Prostate gland (tissue), 2 donors: ENCODE measurements around the gene IGIP. TPM values are rescaled to one million over a fixed set of nuclear protein-coding genes. Genes with fewer than 3 reads are reported as not detected.
A peak's percentile ranks its signal among the peaks of the same experiment; 100 is the strongest.

ENCODE experiments used
- DNase-seq: peaks from one replicate; pipeline ENCODE4 v3.0.0-alpha.2; 2019; ENCODE audit warnings: low spot score
- H3K27ac ChIP-seq, 2 donors: fragments of 200-600 bp; sonication (generic); 2 replicates each; pipeline ENCODE4 v1.5.1; 2017 to 2019
- H3K27me3 ChIP-seq: fragments of 200-600 bp; sonication (generic); replicated peaks from 2 replicates; pipeline ENCODE4 v1.5.1; 2019; ENCODE audit not compliant: insufficient read depth
- H3K36me3 ChIP-seq, 2 donors: fragments of 200-600 bp; sonication (generic); 1 replicate in 1 of 2; 2 replicates in 1 of 2; pipeline versions ENCODE4 v1.5.1 to v1.8.1; 2017 to 2019
- H3K4me1 ChIP-seq: fragments of 200-600 bp; sonication (generic); replicated peaks from 2 replicates; pipeline ENCODE4 v1.5.1; 2019
- H3K4me3 ChIP-seq, 2 donors: fragments of 200-600 bp; sonication (generic); 2 replicates each; pipeline ENCODE4 v1.5.1; 2017 to 2019
- H3K9me3 ChIP-seq: fragments of 200-600 bp; sonication (generic); 2 replicates; pipeline ENCODE4 v1.5.1; 2017
- POLR2A ChIP-seq: fragments of 450-650 bp; IDR thresholded peaks from one replicate; pipeline ENCODE4 v1.6.1; 2016; ENCODE audit warnings: antibody characterized with exemption, mild to moderate bottlenecking
- POLR2AphosphoS5 ChIP-seq: sonication (generic); formaldehyde crosslinking; IDR thresholded peaks from one replicate; pipeline ENCODE4 v1.6.1; 2017; ENCODE audit warnings: antibody characterized with exemption
- WGBS: methylation state at CpG from one replicate; pipeline ENCODE4 v1.1.5; 2018; 5-methylcytosine and 5-hydroxymethylcytosine counted together
- intact Hi-C: fragments of 100-400 bp; cut with DNase I; formaldehyde crosslinking; loops from one replicate; pipeline ENCODE4 v1.14.2; 2022
- total RNA-seq, 2 donors: library from RNA; depleted of rRNA; stranded (reverse); fragments of >200 nt; gene quantifications; one replicate each; pipeline ENCODE4 v1.1.0, GENCODE V29; 2016
- TF ChIP-seq, protein P1 (sequence below), 4 experiments: fragments of 200-600 bp in 2 of 4; fragments of 450-650 bp in 2 of 4; sonication (generic) in 2 of 4; IDR thresholded peaks; 1 replicate in 3 of 4; 2 replicates in 1 of 4; pipeline ENCODE4 v1.5.1; 2016 to 2019; ENCODE audit warnings: antibody characterized with exemption in 4 of 4, mild to moderate bottlenecking in 2 of 4, moderate library complexity in 2 of 4

IGIP gene
- total RNA-seq, 2 donors from 2014 or later, result 10.5 to 13.8 TPM

DNA sequence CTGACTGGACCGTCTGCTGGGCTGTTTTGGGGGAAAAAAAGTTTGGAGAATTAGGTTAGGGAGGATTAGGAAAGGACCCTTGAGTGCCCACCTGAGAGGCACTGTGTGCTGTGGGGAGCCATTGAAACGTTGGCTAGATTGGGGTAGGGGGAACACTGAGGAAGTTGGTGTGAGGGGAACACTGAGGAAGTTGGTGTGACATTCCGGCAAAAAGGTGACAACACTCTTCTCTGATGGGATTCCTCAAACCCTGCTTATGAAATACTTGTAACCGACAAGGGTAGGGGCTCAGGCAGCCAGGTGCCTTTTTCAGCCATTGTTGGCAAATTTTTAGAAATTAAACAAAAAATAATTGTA, 50.3 kb downstream of the IGIP start:
- 12% methylated on average over 4 of the region's 4 CpGs for WGBS
- Histone ChIP-seq H3K4me3 (peak overlapping the region; percentile 88 to 97), H3K36me3 (no peaks in the 10 kb centered on the region), H3K27me3 (no peaks in the 10 kb centered on the region), H3K4me1 (no peaks in the 10 kb centered on the region), H3K9me3 (no peaks in the 10 kb centered on the region), H3K27ac (peak overlapping the region; percentile 99)
- DNase-seq, result no peak
- intact Hi-C loops, result loop anchor here (5.0 to 10.0 kb wide), 2 partner anchors 59 to 171 kb away; partner anchors contain the start of gene HBEGF
- TF ChIP-seq, protein P1, sequence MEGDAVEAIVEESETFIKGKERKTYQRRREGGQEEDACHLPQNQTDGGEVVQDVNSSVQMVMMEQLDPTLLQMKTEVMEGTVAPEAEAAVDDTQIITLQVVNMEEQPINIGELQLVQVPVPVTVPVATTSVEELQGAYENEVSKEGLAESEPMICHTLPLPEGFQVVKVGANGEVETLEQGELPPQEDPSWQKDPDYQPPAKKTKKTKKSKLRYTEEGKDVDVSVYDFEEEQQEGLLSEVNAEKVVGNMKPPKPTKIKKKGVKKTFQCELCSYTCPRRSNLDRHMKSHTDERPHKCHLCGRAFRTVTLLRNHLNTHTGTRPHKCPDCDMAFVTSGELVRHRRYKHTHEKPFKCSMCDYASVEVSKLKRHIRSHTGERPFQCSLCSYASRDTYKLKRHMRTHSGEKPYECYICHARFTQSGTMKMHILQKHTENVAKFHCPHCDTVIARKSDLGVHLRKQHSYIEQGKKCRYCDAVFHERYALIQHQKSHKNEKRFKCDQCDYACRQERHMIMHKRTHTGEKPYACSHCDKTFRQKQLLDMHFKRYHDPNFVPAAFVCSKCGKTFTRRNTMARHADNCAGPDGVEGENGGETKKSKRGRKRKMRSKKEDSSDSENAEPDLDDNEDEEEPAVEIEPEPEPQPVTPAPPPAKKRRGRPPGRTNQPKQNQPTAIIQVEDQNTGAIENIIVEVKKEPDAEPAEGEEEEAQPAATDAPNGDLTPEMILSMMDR (IDR thresholded peaks at IDR 0.05), result no peak
- TF ChIP-seq POLR2AphosphoS5 (no peak), POLR2A (no peak)

DNA sequence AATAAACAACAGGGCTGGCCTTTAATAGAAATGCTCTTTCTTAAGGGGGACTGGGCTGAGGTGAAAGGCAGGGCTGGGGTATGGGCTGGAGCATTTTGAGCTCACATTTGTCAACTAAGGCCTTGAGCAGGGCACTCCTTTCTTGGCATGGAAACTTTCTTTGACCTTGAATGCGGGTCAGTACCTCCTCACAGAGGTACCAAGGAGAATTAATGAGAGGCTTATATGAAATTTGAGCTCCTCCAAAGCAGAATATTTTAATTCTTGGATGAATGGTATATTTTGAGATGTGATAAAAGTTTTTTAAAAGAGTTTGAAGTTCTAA, 52.3 kb downstream of the IGIP start:
- no peak for DNase-seq
- TF ChIP-seq, protein P1 (IDR thresholded peaks at IDR 0.05), result no peak
- intact Hi-C loops, result loop anchor here (5.0 to 10.0 kb wide), 2 partner anchors 57 to 169 kb away; partner anchors contain the start of gene HBEGF
- no peaks in the 10 kb centered on the region for H3K27me3 ChIP-seq
- H3K4me3 ChIP-seq, result no peak overlapping the region
- H3K9me3 ChIP-seq, result no peaks in the 10 kb centered on the region
- no peaks in the 10 kb centered on the region for H3K36me3 ChIP-seq
- 33% methylated on average over 1 of the region's 1 CpG for WGBS
- H3K27ac ChIP-seq, result peak overlapping the region; percentile 33 to 38
- H3K4me1 ChIP-seq, result no peaks in the 10 kb centered on the region

DNA sequence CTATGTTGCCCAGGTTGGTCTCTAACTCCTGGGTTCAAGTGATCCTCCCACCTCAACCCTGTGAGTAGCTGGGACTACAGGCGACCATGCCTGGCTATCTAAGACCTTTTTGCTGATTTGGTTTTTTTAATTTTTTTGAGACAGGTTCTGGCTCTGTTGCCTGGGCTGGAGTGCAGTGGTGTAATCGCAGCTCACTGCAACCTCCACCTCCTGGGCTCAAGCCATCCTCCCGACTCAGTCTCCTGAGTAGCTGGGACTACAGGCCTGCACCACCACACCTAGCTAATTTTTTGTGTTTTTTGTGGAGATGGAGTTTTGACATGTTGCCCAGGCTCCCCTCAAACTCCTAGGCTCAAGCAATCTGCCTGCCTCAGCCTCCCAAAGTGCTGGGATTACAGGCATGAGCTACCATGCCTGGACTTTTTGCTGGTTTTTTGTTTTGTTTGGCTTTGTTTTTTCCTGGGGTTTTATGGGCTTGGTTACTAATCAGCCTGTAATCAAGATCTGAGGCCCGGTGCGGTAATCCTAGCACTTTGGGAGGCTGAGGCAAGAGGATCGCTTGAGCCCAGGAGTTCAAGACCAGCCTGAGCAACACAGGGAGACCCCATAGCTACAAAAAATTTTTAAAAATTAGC, 52.9 kb downstream of the IGIP start:
- Histone ChIP-seq H3K27ac (peak overlapping the region in 1 of 2 donors; percentile 38), H3K36me3 (no peaks in the 10 kb centered on the region), H3K4me3 (no peak overlapping the region), H3K9me3 (no peaks in the 10 kb centered on the region), H3K4me1 (no peaks in the 10 kb centered on the region), H3K27me3 (no peaks in the 10 kb centered on the region)
- intact Hi-C loops, result loop anchor here (5.0 to 10.0 kb wide), 2 partner anchors 56 to 169 kb away; partner anchors contain the start of gene HBEGF
- WGBS, result 74% methylated on average over 6 of the region's 6 CpGs
- no peak for DNase-seq
- TF ChIP-seq, protein P1 (IDR thresholded peaks at IDR 0.05), result no peak
- no peak for TF ChIP-seq POLR2AphosphoS5
- no peak for TF ChIP-seq POLR2A

Other genes with a start within 250 kb of the IGIP start
- 10 to 100 TPM in 1 of 2 donors, 1 to 10 TPM in 1; 6.6 to 11.1 TPM for gene NRG2, start 82.6 kb upstream of the IGIP start, total RNA-seq
- gene PURA, start 11.8 kb upstream of the IGIP start, total RNA-seq, result 10 to 100 TPM; 24.2 to 27.2 TPM
- gene CYSTM1, start 49.3 kb downstream of the IGIP start, total RNA-seq, result 10 to 100 TPM; 37.0 to 51.7 TPM
- 100 to 1,000 TPM in 1 of 2 donors, 10 to 100 TPM in 1; 88.0 to 145 TPM for gene PFDN1, start 177.2 kb downstream of the IGIP start, total RNA-seq
- 10 to 100 TPM in 1 of 2 donors, 1 to 10 TPM in 1; 7.7 to 24.0 TPM for gene HBEGF, start 220.7 kb downstream of the IGIP start, total RNA-seq
- not detected for gene SLC4A9, start 234.3 kb downstream of the IGIP start, total RNA-seq